ENCODE data around the gene SEMA3B. TPM values are rescaled to one million over a fixed set of nuclear protein-coding genes. Genes with fewer than 3 reads are reported as not detected.
A peak's percentile ranks its signal among the peaks of the same experiment; 100 is the strongest.

Gene SEMA3B
- total RNA-seq, 1 experiment from 2014 or later, result 0.43 TPM

- DNase-seq (ENCODE audit: low spot score), result peak; percentile 95
- intact Hi-C loops (cut with micrococcal nuclease; ENCODE audit: unreplicated experiment), result no loop called here
- Histone ChIP-seq H3K9me3 (ENCODE audit: low read depth, low read length, poor library complexity, severe bottlenecking) (no peaks in the 10 kb centered on the region), H3K27me3 (replicated peaks; ENCODE audit: insufficient read depth, low read depth, low read length, poor library complexity) (no peaks in the 10 kb centered on the region), H3K36me3 (ENCODE audit: insufficient read depth, low read length, poor library complexity, severe bottlenecking) (no peaks in the 10 kb centered on the region), H3K4me1 (ENCODE audit: insufficient read depth, low read length, poor library complexity, severe bottlenecking) (peaks cover 5% of the 10 kb centered on the region), H3K4me3 (ENCODE audit: low read depth, low read length, poor library complexity, severe bottlenecking) (peak within 1 kb of the TSS; percentile 76), H3K27ac (ENCODE audit: low read depth, low read length, poor library complexity, severe bottlenecking) (peak within 1 kb of the TSS; percentile 77)
- ChIA-PET CTCF (interaction anchor here (0.6 to 1.3 kb wide), 3 partner anchors 10 to 41 kb away, joined by 3 to 5 read pairs (median 4); no protein-coding TSS in a partner anchor), POLR2A (ENCODE audit: low non-redundant PET) (no interaction called here)
- BruUV-seq (replicated peaks), result no TSS peak
- TF ChIP-seq EZH2 (IDR thresholded peaks at IDR 0.05; ENCODE audit: borderline replicate concordance, low read depth, low read length, poor library complexity, severe bottlenecking) (no peak), CTCF (conservative IDR thresholded peaks at IDR 0.05; ENCODE audit: low read depth, low read length) (no peak)
Observed at GRCh38 chr3:50235716-50236483, 33.0 kb upstream of the SEMA3B start, which contains the start of gene GNAI2. GNAI2 (plus strand) TSS chr3:50236204; CDS start chr3:50236336, 132 bp downstream.

- H3K36me3 ChIP-seq (ENCODE audit: insufficient read depth, low read length, poor library complexity, severe bottlenecking), result no peaks in the 10 kb centered on the region
- no TSS peak for BruUV-seq (replicated peaks)
- H3K4me3 ChIP-seq (ENCODE audit: low read depth, low read length, poor library complexity, severe bottlenecking), result peak overlapping the region; percentile 76
- no peak for TF ChIP-seq EZH2 (IDR thresholded peaks at IDR 0.05; ENCODE audit: borderline replicate concordance, low read depth, low read length, poor library complexity, severe bottlenecking)
- TF ChIP-seq CTCF (conservative IDR thresholded peaks at IDR 0.05; ENCODE audit: low read depth, low read length), result no peak
- CTCF ChIA-PET, result no interaction called here
- intact Hi-C loops (cut with micrococcal nuclease; ENCODE audit: unreplicated experiment), result no loop called here
- H3K9me3 ChIP-seq (ENCODE audit: low read depth, low read length, poor library complexity, severe bottlenecking), result no peaks in the 10 kb centered on the region
- peak overlapping the region; percentile 77 for H3K27ac ChIP-seq (ENCODE audit: low read depth, low read length, poor library complexity, severe bottlenecking)
- peaks cover 10% of the 10 kb centered on the region for H3K4me1 ChIP-seq (ENCODE audit: insufficient read depth, low read length, poor library complexity, severe bottlenecking)
- POLR2A ChIA-PET (ENCODE audit: low non-redundant PET), result no interaction called here
- no peaks in the 10 kb centered on the region for H3K27me3 ChIP-seq (replicated peaks; ENCODE audit: insufficient read depth, low read depth, low read length, poor library complexity)
- DNase-seq (ENCODE audit: low spot score), result no peak
Observed at GRCh38 chr3:50236484-50237132, 32.3 kb upstream of the SEMA3B start.

- TF ChIP-seq CTCF (conservative IDR thresholded peaks at IDR 0.05; ENCODE audit: low read depth, low read length) (no peak), EZH2 (IDR thresholded peaks at IDR 0.05; ENCODE audit: borderline replicate concordance, low read depth, low read length, poor library complexity, severe bottlenecking) (no peak)
- H3K4me1 ChIP-seq (ENCODE audit: insufficient read depth, low read length, poor library complexity, severe bottlenecking), result peaks cover 14% of the 10 kb centered on the region
- CTCF ChIA-PET, result interaction anchor here (0.6 kb wide), 1 partner anchor 108 kb away, joined by 5 read pairs; the partner anchor contains the start of gene ZMYND10
- POLR2A ChIA-PET (ENCODE audit: low non-redundant PET), result no interaction called here
- no peaks in the 10 kb centered on the region for H3K9me3 ChIP-seq (ENCODE audit: low read depth, low read length, poor library complexity, severe bottlenecking)
- no peaks in the 10 kb centered on the region for H3K27me3 ChIP-seq (replicated peaks; ENCODE audit: insufficient read depth, low read depth, low read length, poor library complexity)
- no TSS peak for BruUV-seq (replicated peaks)
- H3K27ac ChIP-seq (ENCODE audit: low read depth, low read length, poor library complexity, severe bottlenecking), result peak overlapping the region; percentile 77
- H3K36me3 ChIP-seq (ENCODE audit: insufficient read depth, low read length, poor library complexity, severe bottlenecking), result no peaks in the 10 kb centered on the region
- DNase-seq (ENCODE audit: low spot score), result peak; percentile 29
- peak overlapping the region; percentile 76 for H3K4me3 ChIP-seq (ENCODE audit: low read depth, low read length, poor library complexity, severe bottlenecking)
- intact Hi-C loops (cut with micrococcal nuclease; ENCODE audit: unreplicated experiment), result no loop called here
Observed at GRCh38 chr3:50237133-50237651, 31.8 kb upstream of the SEMA3B start.
